ENCODE measurements around the gene C1GALT1.

The C1GALT1 gene

GRCh38 chr7:7201578-7202374 lies 19.4 kb downstream of the C1GALT1 start:
- DNase-seq (ENCODE audit: low read depth in 3 of 3), result peak in 2 of 3 donors; percentile 3 to 39

- DNase-seq (ENCODE audit: low read depth in 3 of 3), result no peak
Measured at GRCh38 chr7:7202375-7202720, 20.0 kb downstream of the C1GALT1 start.

DNA sequence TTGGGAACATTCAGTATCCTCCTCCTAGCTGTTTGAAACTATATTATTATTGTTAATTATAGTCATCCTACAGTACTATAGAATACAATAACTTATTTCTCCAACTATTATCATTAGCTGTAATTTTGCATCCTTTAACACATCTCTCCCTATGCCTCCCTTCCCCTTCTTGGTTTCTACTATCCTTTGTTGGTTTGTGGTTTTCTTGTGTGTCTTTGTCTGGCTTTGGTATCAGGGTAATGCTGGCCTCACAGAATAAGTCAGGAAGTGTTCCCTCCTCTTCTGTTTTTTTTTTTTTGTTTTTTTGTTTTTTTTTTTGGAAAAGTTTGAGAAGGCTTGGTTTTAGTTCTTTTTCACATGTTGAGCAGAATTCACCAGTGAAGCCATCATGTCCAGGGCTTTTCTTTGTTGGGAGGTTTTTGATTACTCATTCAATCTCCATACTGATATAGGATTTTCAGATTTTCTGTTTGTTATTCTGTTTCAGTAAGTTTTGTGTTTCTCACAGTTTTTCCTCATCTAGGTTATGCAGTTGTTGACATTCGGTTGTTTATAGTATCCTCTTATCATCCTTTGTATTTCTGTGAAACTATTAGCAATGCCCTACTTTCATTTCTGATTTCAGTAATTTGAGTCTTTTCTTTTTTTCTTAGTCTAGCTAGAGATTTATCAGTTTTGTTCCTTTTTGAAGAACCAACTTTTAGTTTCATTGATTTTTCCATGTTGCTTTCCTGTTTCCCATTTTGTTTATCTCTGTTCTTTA lies 21.6 kb downstream of the C1GALT1 start:
- no peak for DNase-seq (ENCODE audit: low read depth in 3 of 3)

DNA sequence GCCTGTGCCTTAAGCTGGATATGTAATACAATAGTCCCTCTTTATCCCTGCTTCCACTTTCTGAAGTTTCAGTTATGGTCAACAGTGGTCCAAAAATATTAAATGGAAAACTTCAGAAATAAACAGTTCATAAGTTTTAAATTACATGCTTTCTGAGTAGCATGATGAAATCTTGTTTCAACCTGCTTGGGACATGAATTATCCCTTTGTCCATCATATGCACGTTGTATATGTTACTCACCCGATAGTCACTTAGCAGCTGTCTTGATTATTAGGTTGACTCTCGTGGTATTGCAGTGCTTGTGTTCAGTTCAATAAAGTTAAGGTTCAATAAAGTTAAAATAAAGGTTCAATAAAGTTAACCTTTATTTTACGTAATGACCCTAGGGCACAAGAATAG lies 25.5 kb downstream of the C1GALT1 start:
- no peak for DNase-seq (ENCODE audit: low read depth in 3 of 3)

- DNase-seq (ENCODE audit: low read depth in 3 of 3), result no peak
Measured at GRCh38 chr7:7208520-7208919, 26.2 kb downstream of the C1GALT1 start.

DNA sequence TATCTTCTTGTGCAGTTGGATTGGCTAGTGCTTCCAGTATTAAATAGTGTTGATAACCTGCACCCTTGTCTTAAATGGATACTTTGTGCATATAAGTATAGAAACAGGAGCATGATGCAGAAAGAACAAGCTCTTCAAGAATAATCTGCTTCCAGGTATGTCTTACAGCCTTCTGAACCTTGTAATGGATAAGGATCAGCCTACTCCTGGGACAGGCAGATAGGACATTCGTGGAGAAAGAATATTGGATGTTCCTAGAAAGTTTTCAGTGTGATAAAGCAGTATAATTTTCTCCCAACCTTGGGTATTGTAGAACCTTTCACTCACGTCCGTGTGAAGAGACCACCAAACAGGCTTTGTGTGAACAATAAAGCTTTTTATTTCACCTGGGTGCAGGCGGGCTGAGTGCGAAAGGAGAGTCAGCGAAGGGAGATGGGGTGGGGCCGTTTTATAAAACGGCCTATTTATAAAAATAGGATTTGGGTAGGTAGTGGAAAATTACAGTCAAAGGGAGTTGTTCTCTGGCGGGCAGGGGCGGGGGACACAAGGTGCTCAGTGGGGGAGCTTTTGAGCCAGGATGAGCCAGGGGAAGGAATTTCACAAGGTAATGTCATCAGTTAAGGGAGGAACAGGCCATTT lies 27.2 kb downstream of the C1GALT1 start:
- no peak for DNase-seq (ENCODE audit: low read depth in 3 of 3)

DNA sequence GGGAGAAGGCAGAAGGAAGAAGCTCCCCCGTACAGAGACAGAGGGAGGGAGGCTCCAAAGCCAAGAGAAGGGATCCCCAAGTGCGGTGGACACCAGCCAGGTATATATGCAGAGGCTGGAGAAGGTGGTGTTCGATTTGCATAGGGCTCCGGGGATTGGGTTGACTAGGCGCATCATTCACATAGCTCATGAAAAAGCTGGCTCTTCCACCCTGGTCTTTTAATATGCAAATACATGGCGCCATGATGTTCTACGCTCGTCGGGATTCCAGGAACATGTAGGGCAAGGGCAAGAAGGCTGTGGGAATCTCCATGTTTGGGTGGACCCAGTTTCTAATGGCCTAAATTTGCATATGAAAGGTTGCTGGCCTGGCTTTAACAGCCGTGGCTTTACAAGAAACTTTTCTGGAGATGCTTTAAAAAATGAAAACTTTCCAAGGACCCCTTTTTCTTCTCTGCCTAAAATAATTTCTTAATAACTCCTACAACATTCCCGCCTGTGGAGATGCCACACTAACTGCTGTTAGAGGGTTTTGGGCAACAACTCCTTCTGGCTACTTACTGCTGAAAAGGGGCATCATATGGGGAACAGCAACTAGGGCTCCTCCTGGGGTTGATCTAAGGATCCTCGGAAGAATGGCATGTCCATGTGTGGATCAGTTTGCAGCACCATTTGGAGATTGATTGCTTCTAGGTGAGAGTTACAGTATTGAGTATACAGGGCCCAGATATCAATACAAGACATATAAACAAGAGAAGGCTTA lies 28.3 kb downstream of the C1GALT1 start:
- DNase-seq (ENCODE audit: low read depth in 3 of 3), result no peak

- DNase-seq (ENCODE audit: low read depth in 3 of 3), result no peak
Measured at GRCh38 chr7:7212612-7213011, 30.3 kb downstream of the C1GALT1 start.

GRCh38 chr7:7214398-7215347 lies 32.3 kb downstream of the C1GALT1 start:
- DNase-seq (ENCODE audit: low read depth in 3 of 3), result no peak

DNA sequence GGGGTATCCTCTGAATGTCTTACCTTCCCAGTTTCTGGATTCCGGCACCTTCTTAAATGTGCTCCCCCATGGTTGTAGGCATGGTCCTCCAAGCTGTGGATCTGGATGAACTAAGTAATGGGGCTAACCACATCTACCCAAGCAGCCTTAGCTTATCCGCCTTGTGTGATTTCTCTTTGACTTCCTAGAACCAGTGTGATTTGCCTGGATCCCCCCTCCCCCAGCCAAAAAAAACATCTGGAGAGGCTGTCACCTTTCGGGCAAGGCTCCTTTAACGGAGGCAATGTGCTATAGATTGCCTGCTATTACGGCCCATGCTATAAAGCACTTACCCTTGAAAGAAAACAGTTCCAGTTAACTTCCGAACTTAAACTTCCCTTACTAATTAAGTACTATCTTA lies 33.9 kb downstream of the C1GALT1 start:
- no peak for DNase-seq (ENCODE audit: low read depth in 3 of 3)

GRCh38 chr7:7219216-7219615 lies 36.9 kb downstream of the C1GALT1 start:
- DNase-seq (ENCODE audit: low read depth in 3 of 3), result no peak

- no peak for DNase-seq (ENCODE audit: low read depth in 3 of 3)
Measured at GRCh38 chr7:7220821-7221220, 38.5 kb downstream of the C1GALT1 start.

GRCh38 chr7:7221599-7222038 lies 39.3 kb downstream of the C1GALT1 start:
- no peak for DNase-seq (ENCODE audit: low read depth in 3 of 3)

DNA sequence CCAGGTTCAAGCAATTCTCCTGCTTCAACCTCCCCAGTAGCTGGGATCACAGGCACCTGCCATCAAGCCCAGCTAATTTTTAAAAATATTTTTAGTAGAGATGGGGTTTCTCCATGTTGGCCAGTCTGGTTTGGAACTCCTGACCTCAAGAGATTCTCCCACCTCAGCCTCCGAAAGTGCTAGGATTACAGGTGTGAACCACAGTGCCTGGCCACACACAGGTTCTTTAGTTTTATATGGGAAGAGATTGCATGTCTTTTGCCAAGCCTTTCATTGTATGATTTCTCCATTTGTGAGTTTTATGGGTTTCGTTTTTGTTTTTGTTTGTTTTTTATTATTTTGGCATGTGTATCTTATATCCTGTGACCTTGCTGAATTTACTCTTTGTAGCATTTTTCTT lies 40.9 kb downstream of the C1GALT1 start:
- no peak for DNase-seq (ENCODE audit: low read depth in 3 of 3)

DNA sequence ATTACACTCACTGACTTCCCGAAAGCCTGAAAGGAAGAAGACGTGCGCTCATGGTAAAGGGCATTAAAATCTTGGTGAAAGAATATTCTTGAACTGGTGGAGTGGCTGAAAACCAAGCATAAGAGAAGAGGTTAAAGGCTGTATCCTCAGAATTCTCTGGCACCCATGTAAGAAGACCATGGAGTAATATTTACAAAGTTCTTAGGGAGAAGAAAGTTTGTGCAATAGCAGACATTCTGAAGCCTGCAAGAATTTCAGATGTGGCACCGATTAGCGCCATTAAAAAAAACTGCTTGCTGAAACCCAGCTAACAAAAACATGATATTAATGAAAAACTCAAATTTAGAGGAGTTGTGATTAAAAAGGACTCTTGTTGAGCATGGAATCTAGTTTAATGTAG lies 44.1 kb downstream of the C1GALT1 start:
- DNase-seq (ENCODE audit: low read depth in 3 of 3), result no peak

DNA sequence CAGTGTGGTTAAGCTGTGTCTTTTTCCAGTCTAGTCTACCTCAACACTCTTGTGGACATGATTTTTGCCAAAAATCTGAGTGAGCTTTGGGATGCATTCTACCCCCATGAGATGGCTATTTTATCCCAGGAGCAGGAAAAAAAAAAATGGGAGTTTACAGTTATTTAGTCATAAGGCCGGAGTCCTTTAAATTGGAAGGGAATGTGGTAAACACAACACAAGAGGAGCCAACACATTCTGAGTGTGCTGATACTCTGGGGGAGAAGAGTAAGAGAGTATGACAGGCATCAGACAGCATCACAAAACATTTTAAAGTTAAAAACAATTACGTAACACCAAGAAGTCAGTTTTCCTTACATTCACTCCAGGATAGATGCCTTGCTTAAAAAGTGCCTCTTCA lies 46.1 kb downstream of the C1GALT1 start:
- no peak for DNase-seq (ENCODE audit: low read depth in 3 of 3)

DNA sequence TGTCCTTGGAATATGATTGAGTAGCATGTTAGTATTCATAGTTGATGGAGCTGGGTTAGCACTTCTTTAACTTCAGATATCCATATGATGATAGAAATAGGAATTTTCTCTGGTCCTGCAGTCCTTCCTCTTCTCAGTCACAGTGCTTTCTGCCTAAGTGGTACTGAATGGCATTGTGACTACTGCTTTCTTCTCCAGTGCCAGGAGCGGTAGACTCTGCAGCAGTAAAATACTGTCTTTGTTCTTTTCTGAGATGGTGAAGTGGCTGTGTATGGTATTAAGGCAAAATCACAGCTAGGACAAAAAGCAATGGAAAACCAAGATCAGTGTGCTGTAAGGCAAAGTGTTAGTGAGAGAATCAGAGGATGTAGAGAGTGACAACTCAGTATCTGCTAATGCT lies 46.6 kb downstream of the C1GALT1 start:
- no peak for DNase-seq (ENCODE audit: low read depth in 3 of 3)

- DNase-seq (ENCODE audit: low read depth in 3 of 3), result no peak
Measured at GRCh38 chr7:7231000-7231399, 48.7 kb downstream of the C1GALT1 start.

DNA sequence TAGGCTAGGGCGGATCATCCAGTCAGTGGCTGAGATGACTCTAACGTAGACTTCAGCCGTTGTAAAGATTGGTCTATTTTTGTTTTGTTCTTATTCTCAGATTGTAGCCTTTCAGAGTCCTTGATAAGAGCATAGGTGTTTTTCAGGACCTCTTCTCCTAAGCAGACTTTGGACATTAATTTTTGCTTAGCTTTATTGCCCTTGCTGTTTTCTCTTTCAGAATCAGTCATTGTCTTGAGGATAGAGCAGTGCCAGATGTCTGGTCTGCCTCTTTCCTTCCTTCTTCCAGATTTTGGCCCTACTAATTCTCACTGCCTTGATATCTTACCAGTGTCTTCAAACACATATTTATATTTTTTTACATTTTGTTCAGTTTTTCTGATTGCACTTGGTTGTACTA lies 49.5 kb downstream of the C1GALT1 start:
- DNase-seq (ENCODE audit: low read depth in 3 of 3), result no peak

DNA sequence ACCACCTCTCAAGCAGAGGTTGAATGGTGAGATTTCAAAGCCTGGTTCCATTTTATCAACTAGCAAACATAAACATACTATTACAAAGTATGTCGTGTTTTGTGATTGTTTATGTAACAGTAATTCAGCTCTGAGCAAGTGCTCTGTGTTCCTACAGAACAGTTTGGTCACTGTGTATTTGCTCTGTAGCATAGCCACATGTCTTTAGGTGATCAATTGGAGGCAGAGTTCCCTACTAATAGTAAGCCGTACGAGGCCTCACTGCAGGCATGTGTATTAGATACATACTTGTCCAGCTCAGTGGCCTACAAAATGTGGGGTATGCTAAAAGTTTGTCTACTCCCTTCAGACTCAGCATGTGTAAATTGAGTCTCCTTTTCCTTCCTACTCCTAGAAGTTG lies 53.0 kb downstream of the C1GALT1 start:
- DNase-seq (ENCODE audit: low read depth in 3 of 3), result no peak

- no peak for DNase-seq (ENCODE audit: low read depth in 3 of 3)
Measured at GRCh38 chr7:7236041-7236440, 53.7 kb downstream of the C1GALT1 start.

Measured in stimulated activated CD4-positive, alpha-beta T cell treated with anti-CD3 and anti-CD28 coated beads, TNF-alpha, amount 100 ng/mL, for 48 hours (primary cell).